OCI-LY3 (cell line): Measurements from ENCODE around the gene CAV2.

Experiments
- CTCF ChIP-seq: fragments of 200-600, 300-600 bp; sonication (generic); IDR thresholded peaks from 2 replicates; pipeline ENCODE4 v1.5.1; 2014; ENCODE audit warnings: antibody characterized with exemption, low read length, low read depth
- EZH2phosphoT487 ChIP-seq: fragments of 200-600 bp; shearing (Covaris generic); IDR thresholded peaks from 2 replicates; pipeline ENCODE4 v1.6.1; 2018; ENCODE audit warnings: antibody characterized with exemption, mixed run types, low read depth

- TF ChIP-seq CTCF, result peak; percentile 14; the same call in 1 of the 2 replicates
- TF ChIP-seq EZH2phosphoT487, result no peak
These were observed 3.8 kb upstream of the CAV2 start for GRCh38 chr7:116495736-116496135.
